Stimulated activated CD4-positive, alpha-beta T cell treated with anti-CD3 and anti-CD28 coated beads, Interleukin-15, amount 100 ng/mL, for 1 hour (primary cell): ENCODE data around the gene ESRRA.

Experiments used
- DNase-seq, 2 donors: peaks; one replicate each; pipeline ENCODE4 v3.0.0-alpha.2; 2020; ENCODE audit warnings: low read depth in 1 of 2, low spot score in 1 of 2

The ESRRA gene

GRCh38 chr11:64269540-64270220 lies 35.6 kb upstream of the ESRRA start:
- peak; percentile 95 to 98 for DNase-seq

- no peak for DNase-seq
These were observed 30.1 kb upstream of the ESRRA start for GRCh38 chr11:64275031-64275800.

- no peak for DNase-seq
These were observed 29.5 kb upstream of the ESRRA start for GRCh38 chr11:64275841-64276240.

- no peak for DNase-seq
These were observed 28.5 kb upstream of the ESRRA start for GRCh38 chr11:64276653-64277431.

GRCh38 chr11:64278576-64279190 lies 26.6 kb upstream of the ESRRA start:
- DNase-seq: no peak

GRCh38 chr11:64281957-64282770 lies 23.2 kb upstream of the ESRRA start:
- no peak for DNase-seq

GRCh38 chr11:64283092-64283491 lies 22.2 kb upstream of the ESRRA start:
- no peak for DNase-seq

- peak; percentile 84 to 89 for DNase-seq
These were observed 21.0 kb upstream of the ESRRA start, which contains the start of gene BAD for GRCh38 chr11:64284048-64284961. BAD (minus strand) TSS chr11:64284665; CDS start chr11:64284368, 297 bp downstream.

GRCh38 chr11:64284962-64285884 lies 20.1 kb upstream of the ESRRA start, which contains the start of gene GPR137:
GPR137 (plus strand) TSS chr11:64285848; CDS start chr11:64286525, 677 bp downstream.
- peak; percentile 90 to 91 for DNase-seq

GRCh38 chr11:64285885-64286800 lies 19.2 kb upstream of the ESRRA start:
- DNase-seq: no peak

GRCh38 chr11:64286801-64287159 lies 18.5 kb upstream of the ESRRA start:
- no peak for DNase-seq

GRCh38 chr11:64287676-64288352 lies 17.5 kb upstream of the ESRRA start:
- no peak for DNase-seq

GRCh38 chr11:64288353-64288750 lies 17.0 kb upstream of the ESRRA start:
- DNase-seq: no peak

GRCh38 chr11:64289002-64289564 lies 16.2 kb upstream of the ESRRA start:
- no peak for DNase-seq

GRCh38 chr11:64290352-64291261 lies 14.7 kb upstream of the ESRRA start:
- no peak for DNase-seq
